CD4-positive, alpha-beta T cell (primary cell): ENCODE measurements around the gene DDA1. TPM values are rescaled to one million over a fixed set of nuclear protein-coding genes. Genes with fewer than 3 reads are reported as not detected.

Experiments used
- ATAC-seq: fragments of 200-7000 bp; cut with Tn5 transposase; one replicate; pipeline ENCODE4 v1.10.0; 2022; ENCODE audit warnings: mild to moderate bottlenecking; ENCODE audit not compliant: poor library complexity
- CTCF ChIA-PET: fragments of 350-600 bp; sonication (Branson Sonifier 250); formaldehyde crosslinking; loops from one replicate; lab custom pipeline; 2021; ENCODE audit warnings: antibody characterized with exemption, inconsistent platforms; lab: Charles Lee
- POLR2A ChIA-PET: fragments of 350-600 bp; sonication (Branson Sonifier 250); formaldehyde crosslinking; loops from one replicate; lab custom pipeline; 2021; ENCODE audit warnings: antibody characterized with exemption, inconsistent platforms; lab: Charles Lee
- DNase-seq, 14 experiments: peaks; one replicate each; pipeline ENCODE4 v3.0.0-alpha.2; 2013 to 2020; ENCODE audit warnings: mixed read lengths in 2 of 14
- H3K27ac ChIP-seq, 2 donors: one replicate each; pipeline versions ENCODE4 v1.5.1 to v1.7.0; 2013; ENCODE audit warnings: low read length in 2 of 2, low read depth in 1 of 2, mild to moderate bottlenecking in 1 of 2
- H3K27me3 ChIP-seq, 2 experiments: 1 replicate in 1 of 2; 2 replicates in 1 of 2; pipeline versions ENCODE4 v1.6.1 to v1.7.0; 2013; ENCODE audit warnings: low read length in 2 of 2, control low read depth in 1 of 2, mild to moderate bottlenecking in 1 of 2, moderate library complexity in 1 of 2; ENCODE audit not compliant: insufficient read depth in 2 of 2, control insufficient read depth in 1 of 2
- H3K36me3 ChIP-seq: one replicate; pipeline ENCODE4 v1.6.1; 2013; ENCODE audit warnings: low read length, control low read depth; ENCODE audit not compliant: insufficient read depth
- H3K4me1 ChIP-seq: one replicate; pipeline ENCODE4 v1.6.1; 2013; ENCODE audit warnings: low read length, control low read depth; ENCODE audit not compliant: insufficient read depth
- H3K4me3 ChIP-seq: one replicate; pipeline ENCODE4 v1.5.1; 2013; ENCODE audit warnings: mild to moderate bottlenecking, low read length, moderate library complexity
- H3K9me3 ChIP-seq, 2 experiments: 1 replicate in 1 of 2; 2 replicates in 1 of 2; pipeline versions ENCODE4 v1.6.1 to v1.7.0; 2013; ENCODE audit warnings: low read length in 2 of 2, mild to moderate bottlenecking in 2 of 2, control low read depth in 1 of 2, moderate library complexity in 1 of 2; ENCODE audit not compliant: control insufficient read depth in 1 of 2, insufficient read depth in 1 of 2
- H3K27ac Mint-ChIP-seq: one replicate; pipeline ENCODE4 v1.8.0; 2020; ENCODE audit warnings: mixed read lengths
- H3K27me3 Mint-ChIP-seq: one replicate; pipeline ENCODE4 v1.8.0; 2021; ENCODE audit warnings: mixed read lengths
- H3K36me3 Mint-ChIP-seq: one replicate; pipeline ENCODE4 v1.8.0; 2021; ENCODE audit warnings: low read depth, mixed read lengths
- H3K4me1 Mint-ChIP-seq: one replicate; pipeline ENCODE4 v1.8.0; 2021; ENCODE audit warnings: low read depth, mixed read lengths
- H3K4me3 Mint-ChIP-seq: one replicate; pipeline ENCODE4 v1.8.0; 2020; ENCODE audit warnings: mild to moderate bottlenecking, mixed read lengths
- H3K9me3 Mint-ChIP-seq: one replicate; pipeline ENCODE4 v1.8.0; 2020; ENCODE audit warnings: mixed read lengths
- intact Hi-C, 2 experiments: fragments of 100-400 bp; cut with DNase I in 1 of 2; cut with micrococcal nuclease in 1 of 2; formaldehyde crosslinking; loops; one replicate each; pipeline versions ENCODE4 v1.15.1 to v1.9.0; 2023 to 2025; cut with DNase I, micrococcal nuclease
- total RNA-seq, 174 experiments: library from RNA in 2 of 174; stranded (reverse) in 2 of 174; gene quantifications; one replicate each; pipeline ENCODE4 v1.2.3 and lab custom pipeline; 2021 to 2026
- TF ChIP-seq, protein P1 (sequence below): fragments of 200-600 bp; IDR thresholded peaks from one replicate; pipeline ENCODE4 v1.8.0; 2022; ENCODE audit warnings: antibody characterized with exemption, mild to moderate bottlenecking

The DDA1 gene
- total RNA-seq, 2 experiments from 2014 or later: 41.4 to 43.4 TPM

DNA sequence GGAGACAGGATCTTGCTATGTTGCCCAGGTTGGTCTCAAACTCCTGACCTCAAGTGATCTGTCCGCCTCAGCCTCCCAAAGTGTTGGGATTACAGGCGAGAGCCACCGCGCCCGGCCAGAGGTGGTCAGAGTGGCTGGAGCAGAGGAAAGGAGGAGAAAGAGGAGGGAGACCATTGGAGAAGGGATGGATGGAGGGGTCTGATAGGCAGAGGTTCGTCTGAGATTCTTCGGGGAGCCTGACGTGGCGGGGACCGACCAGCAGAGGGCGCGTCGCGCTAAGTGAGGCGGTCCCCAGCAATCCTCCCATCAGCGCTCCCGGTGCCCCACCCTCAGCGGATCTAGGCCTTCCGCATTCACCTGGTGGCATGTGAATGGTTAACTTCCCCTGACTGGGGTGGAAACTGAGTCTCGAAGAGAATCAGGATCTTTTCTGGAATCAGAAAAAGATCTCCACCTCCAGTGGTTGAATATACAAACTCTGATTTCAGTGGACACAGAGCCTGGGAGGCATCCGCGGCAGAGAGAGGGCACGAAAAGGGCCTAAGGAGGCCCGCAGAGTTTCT, 36.8 kb downstream of the DDA1 start:
- H3K27me3 ChIP-seq: peaks cover 2 to 18% of the 10 kb centered on the region in 2 experiments
- no peak overlapping the region for H3K4me3 ChIP-seq
- ATAC-seq (peak; percentile 98), DNase-seq (peak; percentile 52 to 87 (median 72))
- peaks cover 5% of the 10 kb centered on the region for H3K36me3 Mint-ChIP-seq
- no peak overlapping the region for H3K27ac ChIP-seq
- TF ChIP-seq, protein P1, sequence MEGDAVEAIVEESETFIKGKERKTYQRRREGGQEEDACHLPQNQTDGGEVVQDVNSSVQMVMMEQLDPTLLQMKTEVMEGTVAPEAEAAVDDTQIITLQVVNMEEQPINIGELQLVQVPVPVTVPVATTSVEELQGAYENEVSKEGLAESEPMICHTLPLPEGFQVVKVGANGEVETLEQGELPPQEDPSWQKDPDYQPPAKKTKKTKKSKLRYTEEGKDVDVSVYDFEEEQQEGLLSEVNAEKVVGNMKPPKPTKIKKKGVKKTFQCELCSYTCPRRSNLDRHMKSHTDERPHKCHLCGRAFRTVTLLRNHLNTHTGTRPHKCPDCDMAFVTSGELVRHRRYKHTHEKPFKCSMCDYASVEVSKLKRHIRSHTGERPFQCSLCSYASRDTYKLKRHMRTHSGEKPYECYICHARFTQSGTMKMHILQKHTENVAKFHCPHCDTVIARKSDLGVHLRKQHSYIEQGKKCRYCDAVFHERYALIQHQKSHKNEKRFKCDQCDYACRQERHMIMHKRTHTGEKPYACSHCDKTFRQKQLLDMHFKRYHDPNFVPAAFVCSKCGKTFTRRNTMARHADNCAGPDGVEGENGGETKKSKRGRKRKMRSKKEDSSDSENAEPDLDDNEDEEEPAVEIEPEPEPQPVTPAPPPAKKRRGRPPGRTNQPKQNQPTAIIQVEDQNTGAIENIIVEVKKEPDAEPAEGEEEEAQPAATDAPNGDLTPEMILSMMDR: peak; percentile 97
- H3K4me1 Mint-ChIP-seq: peaks cover 5% of the 10 kb centered on the region
- H3K4me3 Mint-ChIP-seq: peak overlapping the region; percentile 34
- H3K4me1 ChIP-seq: peaks cover 10% of the 10 kb centered on the region
- no peaks in the 10 kb centered on the region for H3K9me3 ChIP-seq
- H3K27me3 Mint-ChIP-seq: peaks cover 37% of the 10 kb centered on the region
- H3K9me3 Mint-ChIP-seq: no peaks in the 10 kb centered on the region
- ChIA-PET POLR2A (no interaction called here), CTCF (no interaction called here)
- intact Hi-C loops: loop anchor here (1.0 kb wide), 4 partner anchors 40 to 120 kb away; no protein-coding TSS in a partner anchor
- no peak overlapping the region for H3K27ac Mint-ChIP-seq
- peaks cover 5% of the 10 kb centered on the region for H3K36me3 ChIP-seq

DNA sequence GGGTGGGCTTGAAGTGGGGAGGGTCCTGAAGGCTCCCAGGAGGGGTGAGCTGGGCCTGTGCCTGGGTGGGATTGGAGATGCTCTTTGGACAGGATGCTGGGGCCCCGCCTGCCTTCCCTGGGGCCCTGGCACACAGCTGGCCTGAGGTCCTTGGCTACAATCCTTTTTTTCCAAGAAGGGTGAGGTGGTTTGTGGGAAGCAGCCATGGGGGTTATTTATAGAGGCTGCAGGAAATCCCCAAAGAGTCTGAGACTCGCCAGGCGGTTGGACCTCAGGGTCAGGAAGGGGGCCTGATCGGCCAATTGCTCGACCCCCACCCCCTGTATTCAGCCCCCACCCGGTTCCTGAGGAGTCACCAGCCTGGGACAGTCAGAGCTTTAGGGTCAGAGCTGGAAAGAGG, 38.0 kb downstream of the DDA1 start:
- DNase-seq: no peak
- Mint-ChIP-seq H3K4me3 (no peak overlapping the region), H3K4me1 (peaks cover 5% of the 10 kb centered on the region), H3K9me3 (no peaks in the 10 kb centered on the region), H3K36me3 (no peaks in the 10 kb centered on the region), H3K27me3 (peaks cover 45% of the 10 kb centered on the region), H3K27ac (no peak overlapping the region)
- Histone ChIP-seq H3K9me3 (no peaks in the 10 kb centered on the region), H3K4me3 (no peak overlapping the region), H3K27me3 (peaks cover 2 to 18% of the 10 kb centered on the region in 2 experiments), H3K4me1 (peaks cover 14% of the 10 kb centered on the region), H3K36me3 (no peaks in the 10 kb centered on the region), H3K27ac (no peak overlapping the region)
- ChIA-PET CTCF (interaction anchor here (0.6 kb wide), 1 partner anchor 840 kb away, joined by 3 read pairs; no protein-coding TSS in a partner anchor), POLR2A (no interaction called here)
- ATAC-seq: no peak
- intact Hi-C loops: no loop called here
- TF ChIP-seq, protein P1: no peak

DNA sequence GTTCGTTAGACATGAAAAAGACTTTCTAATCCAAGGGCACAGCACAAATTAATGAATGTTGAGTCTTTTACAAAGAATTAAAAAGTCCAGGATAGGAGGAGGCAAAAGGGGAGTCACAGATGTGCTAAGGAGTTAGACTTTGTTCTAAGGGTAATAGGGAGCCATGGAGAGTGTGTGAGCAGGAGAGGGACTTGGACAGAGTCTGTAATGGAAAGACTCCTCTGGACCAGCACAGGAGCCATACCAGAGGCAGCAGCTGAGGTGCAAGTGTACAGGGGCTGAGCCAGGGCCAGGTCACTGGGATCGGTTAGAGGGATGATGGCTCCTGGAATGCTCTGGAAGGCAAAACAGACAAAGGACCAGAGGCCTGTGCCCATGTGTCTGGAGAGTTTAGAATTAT, 38.5 kb downstream of the DDA1 start:
- TF ChIP-seq, protein P1: no peak
- peaks cover 5% of the 10 kb centered on the region for H3K4me1 Mint-ChIP-seq
- Histone ChIP-seq H3K27ac (no peak overlapping the region), H3K4me3 (no peak overlapping the region), H3K36me3 (no peaks in the 10 kb centered on the region), H3K4me1 (peaks cover 14% of the 10 kb centered on the region), H3K27me3 (peaks cover 2 to 18% of the 10 kb centered on the region in 2 experiments), H3K9me3 (no peaks in the 10 kb centered on the region)
- peaks cover 49% of the 10 kb centered on the region for H3K27me3 Mint-ChIP-seq
- no peaks in the 10 kb centered on the region for H3K36me3 Mint-ChIP-seq
- ATAC-seq: no peak
- H3K4me3 Mint-ChIP-seq: no peak overlapping the region
- no peaks in the 10 kb centered on the region for H3K9me3 Mint-ChIP-seq
- no peak overlapping the region for H3K27ac Mint-ChIP-seq
- DNase-seq: no peak
- ChIA-PET POLR2A (no interaction called here), CTCF (no interaction called here)
- intact Hi-C loops: no loop called here
